SKM-1 (cell line): ENCODE data around the gene RCAN3.
"Not testable (repeated sequence)": the region's sequence is repeated elsewhere in the genome, so short reads cannot be mapped to it uniquely, and the experiment has no call there.

Experiments used
- DNase-seq: peaks from one replicate; lab custom pipeline; 2025; ENCODE audit not compliant: unreplicated experiment; lab: John Stamatoyannopoulos, UW

RCAN3 gene

GRCh38 chr1:24502709-24503058, at the start of gene RCAN3:
RCAN3 (plus strand) TSS chr1:24502836; CDS start chr1:24514373, 11,537 bp downstream.
- no peak for DNase-seq

DNA sequence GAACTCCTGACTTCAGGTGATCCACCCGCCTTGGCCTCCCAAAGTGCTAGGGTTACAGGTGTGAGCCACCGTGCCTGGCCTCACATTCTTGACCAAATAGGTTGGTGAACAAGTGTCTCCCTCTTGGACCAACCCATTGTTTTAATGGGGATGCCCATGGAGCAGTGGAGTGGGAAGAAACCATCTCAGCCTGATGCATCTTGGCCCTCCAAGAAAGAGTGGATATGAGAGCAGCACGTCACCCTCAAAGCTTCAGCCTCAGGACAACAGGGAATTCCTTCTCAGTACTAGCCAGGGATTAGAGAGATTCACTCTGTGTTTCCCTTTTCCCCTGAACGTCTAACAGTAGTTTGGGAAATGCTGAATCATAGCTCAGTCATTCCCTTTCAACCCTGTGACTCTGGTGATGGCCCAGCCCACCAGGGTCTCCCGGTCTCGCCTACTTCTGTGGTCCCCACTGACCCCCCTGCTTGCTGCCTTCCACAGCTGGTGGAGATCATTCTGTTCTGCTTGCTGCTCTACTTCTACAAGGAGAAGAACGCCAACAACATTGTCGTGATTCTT, 49.6 kb upstream of the RCAN3 start:
- DNase-seq: no peak

GRCh38 chr1:24454673-24455072, 48.0 kb upstream of the RCAN3 start:
- DNase-seq: no peak

DNA sequence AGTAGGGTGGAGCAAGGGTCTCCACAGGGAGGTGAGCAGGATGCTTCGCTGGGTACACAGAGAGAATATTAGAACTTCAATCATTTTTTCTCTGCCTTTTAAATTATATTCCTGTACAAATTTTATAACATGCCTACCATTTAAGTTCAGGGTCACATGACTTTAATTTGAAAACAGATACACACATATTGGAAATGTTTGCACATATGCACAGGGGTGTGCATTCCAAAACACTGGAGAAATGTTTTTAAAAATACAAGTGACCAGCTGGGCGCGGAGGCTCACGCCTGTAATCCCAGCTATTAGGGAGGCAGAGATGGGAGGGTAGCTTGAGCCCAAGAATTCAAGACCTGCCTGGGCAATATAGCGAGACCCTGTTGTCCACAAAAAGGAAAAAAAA, 47.4 kb upstream of the RCAN3 start:
- DNase-seq: no peak

DNA sequence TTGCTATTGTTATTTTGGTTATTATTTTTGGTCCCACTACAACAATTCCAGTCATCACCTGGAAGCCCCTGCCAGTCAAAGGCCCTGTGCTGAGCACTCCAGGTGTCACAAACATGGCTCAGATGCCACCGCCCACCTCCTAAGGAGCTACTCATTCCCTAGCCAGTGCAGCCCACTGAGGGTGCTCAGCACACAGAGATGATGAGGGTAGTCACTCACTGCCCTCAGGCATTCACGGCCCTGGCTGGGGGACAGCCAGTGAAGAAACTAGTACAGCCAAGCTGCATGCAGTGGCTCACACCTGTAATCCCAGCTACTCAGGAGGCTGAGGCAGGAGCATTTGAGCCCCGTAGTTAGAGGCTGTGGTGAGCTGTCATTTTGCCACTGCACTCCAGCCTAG, 44.8 kb upstream of the RCAN3 start:
- DNase-seq: no peak

- no peak for DNase-seq
These were observed 42.9 kb upstream of the RCAN3 start for GRCh38 chr1:24459551-24460266.

- DNase-seq: not testable (repeated sequence)
These were observed 40.5 kb upstream of the RCAN3 start for GRCh38 chr1:24462128-24462527.

- DNase-seq: no peak
These were observed 38.6 kb upstream of the RCAN3 start for GRCh38 chr1:24463776-24464735.

GRCh38 chr1:24465099-24465498, 37.5 kb upstream of the RCAN3 start:
- no peak for DNase-seq

DNA sequence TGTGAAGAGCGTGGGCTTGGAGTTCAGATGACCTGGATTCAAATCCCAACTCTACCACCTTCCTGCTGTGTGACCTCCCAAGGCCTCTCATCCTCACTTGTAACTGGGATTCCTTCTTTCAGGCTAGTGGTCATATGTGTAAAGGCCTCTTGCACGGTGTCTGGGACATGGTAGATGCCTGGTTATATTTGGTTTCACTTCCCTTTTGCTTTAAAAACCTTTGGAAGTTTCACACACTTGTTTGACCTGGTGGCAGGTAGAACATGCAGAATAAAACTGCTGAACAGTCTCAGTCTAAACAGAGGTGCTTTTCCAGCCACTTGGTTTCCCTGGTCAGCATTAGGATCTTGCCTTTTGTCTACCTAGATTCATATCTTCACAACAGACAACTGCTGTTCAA, 37.0 kb upstream of the RCAN3 start:
- DNase-seq: no peak

DNA sequence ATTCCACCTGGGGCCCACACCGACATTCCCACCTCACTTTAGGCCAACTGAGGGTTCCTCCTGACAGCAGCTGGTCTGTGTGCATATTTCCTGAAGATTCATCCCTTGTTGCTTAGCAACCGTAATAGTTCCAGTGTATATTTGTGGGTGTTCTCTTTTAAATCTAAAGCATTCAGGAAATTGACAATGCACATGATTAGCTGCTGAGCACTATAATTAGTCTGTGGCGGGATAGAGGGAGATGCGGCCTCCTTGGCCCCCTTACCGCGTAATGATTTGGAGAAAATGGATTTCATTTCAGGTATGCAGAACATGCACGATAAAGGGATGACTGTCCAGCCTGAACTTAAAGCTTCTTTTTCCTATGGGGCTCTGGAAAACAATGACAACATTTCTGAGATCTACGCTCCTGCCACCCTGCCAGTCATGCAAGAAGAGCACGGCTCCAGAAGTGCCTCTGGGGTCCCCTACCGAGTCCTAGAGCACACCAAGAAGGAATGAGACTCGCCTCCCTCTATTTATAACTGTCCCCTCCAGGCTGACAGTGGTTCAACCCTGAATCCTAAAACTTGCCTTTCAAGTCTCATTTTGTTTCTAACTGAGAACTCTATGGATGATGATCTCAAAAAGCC, 33.8 kb upstream of the RCAN3 start:
- no peak for DNase-seq

DNA sequence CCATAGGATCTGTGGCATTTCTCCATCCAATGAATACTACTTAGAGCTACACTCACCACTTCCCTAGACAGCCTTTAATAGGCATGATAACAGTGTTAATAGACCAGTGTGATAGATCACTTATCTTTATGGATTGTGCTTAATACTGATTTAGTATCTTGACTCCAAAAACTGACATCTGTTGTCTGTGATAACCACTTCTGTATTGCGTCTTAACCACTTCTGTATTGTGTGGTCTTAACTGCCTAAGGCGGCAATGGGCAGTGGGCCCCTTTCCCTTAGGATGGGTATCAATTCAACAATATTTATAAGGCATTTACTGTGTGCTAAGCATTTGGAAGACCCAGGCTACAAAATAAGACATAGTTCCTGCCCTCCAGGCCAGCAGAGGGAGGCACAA, 32.0 kb upstream of the RCAN3 start:
- DNase-seq: no peak

DNA sequence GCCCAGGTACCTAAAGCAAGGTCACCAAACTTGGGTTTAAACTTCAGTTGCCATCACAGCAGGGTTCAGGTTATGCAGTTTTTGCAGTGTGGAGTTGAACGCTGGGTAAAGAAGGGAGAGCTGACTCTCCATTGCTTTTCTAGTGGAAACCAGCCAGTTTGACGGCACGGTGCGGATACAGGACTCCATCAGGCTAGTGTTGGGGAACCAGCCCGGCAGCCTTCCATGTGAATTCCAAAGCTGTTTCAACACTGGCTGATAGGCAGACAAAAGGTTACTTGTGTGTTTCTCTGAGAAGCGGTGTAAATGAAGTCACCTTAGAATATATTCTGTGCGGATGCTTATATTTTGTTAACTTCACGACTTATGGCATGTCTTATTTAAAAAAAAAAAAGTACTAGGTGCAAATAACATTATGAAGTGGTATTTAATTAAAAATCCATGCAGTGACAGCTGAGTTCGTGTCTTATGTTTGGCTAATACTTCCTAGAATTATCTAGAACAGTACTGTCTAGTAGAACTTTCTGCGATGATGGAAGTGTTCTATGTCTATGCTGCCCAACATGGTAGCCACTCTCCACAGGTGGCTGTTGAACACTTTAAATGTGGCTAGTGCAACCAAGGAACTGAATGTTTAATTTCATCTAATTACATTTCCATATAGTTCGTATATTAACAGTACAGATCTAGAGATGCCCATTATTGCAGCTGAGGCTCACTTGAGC, 29.9 kb upstream of the RCAN3 start:
- DNase-seq: no peak

GRCh38 chr1:24474193-24474592, 28.4 kb upstream of the RCAN3 start:
- no peak for DNase-seq

DNA sequence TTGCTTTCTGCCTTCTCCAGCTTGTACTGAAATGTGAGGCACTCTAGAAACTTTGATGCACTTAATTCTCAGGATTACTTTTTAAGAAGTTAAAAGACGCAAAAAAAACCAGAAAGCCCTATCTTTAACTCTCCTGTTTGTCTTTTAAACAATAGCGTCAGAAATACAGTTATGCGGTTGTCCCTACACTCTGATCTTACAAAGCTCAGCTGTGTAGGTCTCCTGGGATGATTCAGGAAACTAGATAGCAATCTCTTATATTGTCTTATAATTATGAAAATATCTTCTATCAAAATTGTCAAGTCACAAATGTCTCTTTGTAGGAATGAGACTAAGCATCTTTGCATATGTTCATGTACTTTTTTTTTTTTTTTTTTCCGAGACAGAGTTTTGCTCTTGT, 26.9 kb upstream of the RCAN3 start:
- no peak for DNase-seq

GRCh38 chr1:24476571-24476970, 26.1 kb upstream of the RCAN3 start:
- DNase-seq: no peak

- DNase-seq: no peak
These were observed 25.3 kb upstream of the RCAN3 start for GRCh38 chr1:24477309-24477708.

DNA sequence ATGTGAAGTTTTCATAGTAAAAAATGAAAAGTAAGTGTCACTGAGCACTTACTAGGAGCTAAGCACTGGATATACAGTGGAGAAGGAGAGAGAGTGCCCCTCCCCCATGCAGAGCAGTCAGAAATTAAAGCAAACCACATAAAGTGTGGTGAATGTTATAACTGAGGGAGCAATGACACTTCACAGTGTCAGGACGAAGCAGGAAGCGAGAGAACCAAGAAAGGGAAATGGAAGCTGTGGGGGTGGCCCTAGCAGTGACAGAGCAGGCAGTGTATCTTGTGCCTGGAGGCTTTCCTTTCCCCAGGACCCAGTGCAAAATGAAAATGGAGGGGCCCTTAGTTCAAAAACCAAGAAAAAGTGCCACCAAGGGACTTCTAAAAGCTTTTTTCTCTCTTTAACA, 21.5 kb upstream of the RCAN3 start:
- peak; percentile 12 for DNase-seq

GRCh38 chr1:24481843-24482610, 20.6 kb upstream of the RCAN3 start:
- no peak for DNase-seq

DNA sequence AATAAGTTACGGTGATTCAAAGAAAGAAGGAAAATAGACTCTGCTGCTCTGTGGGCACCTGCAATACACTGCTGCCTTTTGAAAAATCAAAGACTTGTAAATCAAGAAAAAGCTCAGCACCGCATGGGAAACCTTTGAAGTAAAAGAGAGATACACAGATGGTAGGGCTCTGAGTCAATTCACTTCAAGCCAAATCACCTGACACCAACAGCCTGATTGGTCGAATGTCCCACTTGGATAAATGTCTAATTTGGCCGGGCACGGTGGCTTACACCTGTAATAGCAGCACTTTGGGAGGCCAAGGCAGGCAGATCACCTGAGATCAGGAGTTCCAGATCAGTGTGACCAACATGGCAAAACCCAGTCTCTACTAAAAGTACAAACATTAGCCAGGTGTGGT, 19.2 kb upstream of the RCAN3 start:
- DNase-seq: no peak
